Psoas muscle (tissue), 8 donors: ENCODE measurements around the gene BAIAP3. TPM values are rescaled to one million over a fixed set of nuclear protein-coding genes. Genes with fewer than 3 reads are reported as not detected.
A peak's percentile ranks its signal among the peaks of the same experiment; 100 is the strongest.

ENCODE experiments used
- ATAC-seq, 4 donors: fragments of 200-7000 bp; cut with Tn5 transposase; one replicate each; pipeline ENCODE4 v1.9.1; 2020; ENCODE audit warnings: moderate library complexity in 3 of 4, mild to moderate bottlenecking in 2 of 4
- DNase-seq, 2 donors: peaks; one replicate each; pipeline ENCODE4 v3.0.0-alpha.2; 2020
- H3K27ac ChIP-seq: fragments of 200-600 bp; one replicate; pipeline ENCODE4 v1.8.0; 2022
- H3K27me3 ChIP-seq, 3 donors: fragments of 200-600 bp in 1 of 3; one replicate each; pipeline versions ENCODE4 v1.6.1 to v1.8.0; 2013 to 2022; ENCODE audit warnings: low read length in 2 of 3, mild to moderate bottlenecking in 2 of 3, moderate library complexity in 1 of 3; ENCODE audit not compliant: insufficient read depth in 3 of 3
- H3K36me3 ChIP-seq, 2 donors: fragments of 200-600 bp in 1 of 2; one replicate each; pipeline versions ENCODE4 v1.6.1 to v1.8.0; 2013 to 2022; ENCODE audit warnings: low read depth in 1 of 2, mild to moderate bottlenecking in 1 of 2, moderate library complexity in 1 of 2; ENCODE audit not compliant: insufficient read depth in 1 of 2
- H3K4me1 ChIP-seq: fragments of 200-600 bp; one replicate; pipeline ENCODE4 v1.8.0; 2022
- H3K4me3 ChIP-seq: fragments of 200-600 bp; one replicate; pipeline ENCODE4 v1.8.0; 2022; ENCODE audit warnings: mild to moderate bottlenecking
- H3K9me3 ChIP-seq: fragments of 200-600 bp; one replicate; pipeline ENCODE4 v1.8.0; 2022
- WGBS, 3 donors: extraction: QIAGEN DNeasy Blood & Tissue Kit; methylation state at CpG; one replicate each; pipeline versions ENCODE4 v1.1.6 to v1.1.7; 2013; 5-methylcytosine and 5-hydroxymethylcytosine counted together
- intact Hi-C, 2 donors: fragments of 100-400 bp; cut with DNase I; formaldehyde crosslinking; loops; one replicate each; pipeline versions ENCODE4 v1.11.0 to v1.14.2; 2022
- polyA plus RNA-seq, 3 donors: library from polyadenylated mRNA; stranded (reverse); fragments of 200-250 nt; gene quantifications; one replicate each; pipeline ENCODE4 v1.2.3, GENCODE V29; 2013
- total RNA-seq, 4 donors: library from RNA; stranded (reverse); fragmentation: NEBNext Ultra II Directional in 2 of 4; extraction: Animal tissue kit (Norgen Biotek cat#: 25700) in 2 of 4; gene quantifications; one replicate each; pipeline versions ENCODE4 v1.2.1 to v1.2.4, GENCODE V29; 2021 to 2023
- TF ChIP-seq, protein P1 (sequence below): fragments of 200-600 bp; IDR thresholded peaks from one replicate; pipeline ENCODE4 v1.8.0; 2022; ENCODE audit warnings: antibody characterized with exemption
- donor health status: healthy with polysubstance abuse.
- donor health status: DM: no; HTN: no; CAD: no; lungs with moderate emphysema.
- donor health status: Bipolar disorder and iron deficiency.
- donor health status: healthy.
- donor health status: DM: yes; HTN: yes; CAD: no.
- donor health status: DM: no; HTN: no; CAD: no.
- donor health status: DM: no; HTN: no; CAD: no.
- donor health status: DM: yes; HTN: yes; CAD: no.

The BAIAP3 gene
- total and polyA plus RNA-seq, 7 donors, result 0.38 to 3.5 (median 1.1) TPM

DNA sequence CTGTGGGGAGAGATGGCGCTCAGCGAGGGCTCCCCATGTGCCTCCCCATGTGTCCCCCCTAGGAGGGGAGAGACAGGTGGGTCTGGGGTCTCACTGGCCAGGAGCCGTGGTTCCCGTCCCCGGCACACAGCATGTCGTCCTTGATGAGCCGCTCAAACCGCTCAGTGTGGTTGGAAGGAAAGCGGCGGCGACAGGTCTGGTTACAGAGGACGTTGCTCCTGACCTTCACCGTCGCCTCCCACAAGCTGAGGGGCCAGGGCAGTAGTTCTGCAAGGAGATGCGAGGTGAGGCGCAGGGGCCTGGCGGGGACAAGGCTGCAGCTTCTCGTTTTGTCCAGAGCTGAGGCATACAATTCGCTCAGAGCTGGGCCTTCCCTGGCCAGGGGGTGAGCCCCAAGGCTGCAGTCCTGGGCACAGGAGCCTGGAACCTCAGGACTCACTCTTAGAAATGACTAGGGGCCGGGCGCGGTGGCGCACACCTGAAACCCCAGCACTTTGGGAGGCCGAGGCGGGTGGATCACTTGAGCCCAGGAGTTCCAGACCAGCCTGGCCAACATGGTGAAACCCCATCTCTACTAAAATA is 46.8 kb upstream of the BAIAP3 start:
- H3K4me1 ChIP-seq, result no peaks in the 10 kb centered on the region
- no peaks in the 10 kb centered on the region for H3K36me3 ChIP-seq
- ATAC-seq, result no peak
- no peak for DNase-seq
- intact Hi-C loops, result no loop called here
- no peak overlapping the region for H3K4me3 ChIP-seq
- no peak overlapping the region for H3K27ac ChIP-seq
- 75 to 82% (median 78%) methylated on average over 25 of the region's 25 CpGs for WGBS, 3 donors
- peaks cover 0 to 83% (median 31%) of the 10 kb centered on the region in 3 donors for H3K27me3 ChIP-seq
- TF ChIP-seq, protein P1, sequence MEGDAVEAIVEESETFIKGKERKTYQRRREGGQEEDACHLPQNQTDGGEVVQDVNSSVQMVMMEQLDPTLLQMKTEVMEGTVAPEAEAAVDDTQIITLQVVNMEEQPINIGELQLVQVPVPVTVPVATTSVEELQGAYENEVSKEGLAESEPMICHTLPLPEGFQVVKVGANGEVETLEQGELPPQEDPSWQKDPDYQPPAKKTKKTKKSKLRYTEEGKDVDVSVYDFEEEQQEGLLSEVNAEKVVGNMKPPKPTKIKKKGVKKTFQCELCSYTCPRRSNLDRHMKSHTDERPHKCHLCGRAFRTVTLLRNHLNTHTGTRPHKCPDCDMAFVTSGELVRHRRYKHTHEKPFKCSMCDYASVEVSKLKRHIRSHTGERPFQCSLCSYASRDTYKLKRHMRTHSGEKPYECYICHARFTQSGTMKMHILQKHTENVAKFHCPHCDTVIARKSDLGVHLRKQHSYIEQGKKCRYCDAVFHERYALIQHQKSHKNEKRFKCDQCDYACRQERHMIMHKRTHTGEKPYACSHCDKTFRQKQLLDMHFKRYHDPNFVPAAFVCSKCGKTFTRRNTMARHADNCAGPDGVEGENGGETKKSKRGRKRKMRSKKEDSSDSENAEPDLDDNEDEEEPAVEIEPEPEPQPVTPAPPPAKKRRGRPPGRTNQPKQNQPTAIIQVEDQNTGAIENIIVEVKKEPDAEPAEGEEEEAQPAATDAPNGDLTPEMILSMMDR, result no peak
- H3K9me3 ChIP-seq, result no peaks in the 10 kb centered on the region

DNA sequence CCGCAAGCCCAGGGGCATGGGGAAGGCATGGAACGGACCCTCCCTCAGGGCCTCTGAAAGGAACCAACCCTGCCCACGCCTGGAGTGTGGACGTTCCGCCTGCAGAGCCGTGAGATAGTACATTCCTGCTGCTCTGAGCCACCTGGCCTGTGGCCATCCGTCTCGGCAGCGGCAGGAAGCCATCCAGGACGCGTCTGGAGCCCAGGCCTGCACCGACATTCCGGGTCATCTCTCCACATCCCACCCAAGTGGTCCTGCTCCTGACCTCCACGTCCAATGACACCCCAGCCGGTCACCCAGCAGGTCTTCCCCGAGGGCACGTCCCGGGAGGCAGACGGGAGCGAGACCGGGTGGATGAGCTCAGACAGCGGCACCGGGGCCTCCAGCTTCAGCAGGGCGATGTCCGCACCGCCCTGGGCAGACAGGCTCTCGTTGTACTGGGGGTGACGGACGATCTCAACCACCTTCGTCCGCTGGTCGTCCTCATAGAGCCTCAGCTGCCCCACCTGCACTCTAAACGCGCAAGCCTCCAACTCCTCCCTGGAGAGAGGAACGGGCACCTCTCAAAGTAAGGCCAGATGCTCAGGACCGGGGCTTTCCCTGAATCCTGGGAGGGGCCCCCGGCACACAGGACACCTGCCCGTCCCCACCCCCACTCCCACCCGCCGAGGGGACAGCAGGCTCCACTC is 45.3 kb upstream of the BAIAP3 start:
- Histone ChIP-seq H3K27ac (no peak overlapping the region), H3K4me3 (no peak overlapping the region), H3K27me3 (peaks cover 0 to 75% (median 33%) of the 10 kb centered on the region in 3 donors), H3K4me1 (no peaks in the 10 kb centered on the region), H3K9me3 (no peaks in the 10 kb centered on the region), H3K36me3 (no peaks in the 10 kb centered on the region)
- DNase-seq (no peak), ATAC-seq (peak in 1 of 4 donors; percentile 28)
- TF ChIP-seq, protein P1, result no peak
- WGBS, 3 donors, result 23 to 33% (median 31%) methylated on average over 35 to 40 of the region's 40 CpGs
- intact Hi-C loops, result no loop called here

DNA sequence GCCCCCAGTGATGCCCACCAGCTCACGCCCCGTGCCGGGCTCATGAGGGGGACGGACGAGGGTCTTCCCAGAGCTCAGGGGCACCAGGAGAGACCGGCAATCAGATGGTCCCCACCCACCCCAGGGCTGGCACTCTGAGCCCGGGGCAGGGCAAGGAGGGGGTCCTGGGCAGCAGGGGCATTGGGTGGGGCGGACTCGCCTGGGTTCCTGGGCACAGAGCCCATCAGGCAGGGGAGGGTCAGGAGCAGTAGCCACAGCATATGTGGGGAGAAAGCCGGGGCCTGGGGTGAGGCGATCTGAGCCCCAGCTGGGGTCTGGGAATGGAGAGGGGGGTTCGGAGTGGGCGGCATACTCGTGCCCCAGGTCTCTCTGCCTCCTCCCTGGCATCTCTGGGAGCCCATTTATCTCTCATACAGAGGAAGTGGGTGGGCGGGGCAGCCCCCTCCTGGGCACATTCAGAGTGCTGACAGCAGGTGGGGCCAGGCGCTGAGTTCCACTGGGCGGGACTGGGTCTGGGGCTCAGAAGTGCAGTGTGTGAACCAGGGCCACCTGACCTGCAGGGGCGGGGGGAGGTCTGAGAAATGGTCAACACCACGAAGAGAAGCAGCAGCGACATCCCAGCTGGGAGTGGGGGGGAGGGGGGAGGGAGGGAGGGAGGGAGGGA is 44.5 kb upstream of the BAIAP3 start:
- TF ChIP-seq, protein P1, result no peak
- Histone ChIP-seq H3K27ac (no peak overlapping the region), H3K4me1 (no peaks in the 10 kb centered on the region), H3K4me3 (no peak overlapping the region), H3K36me3 (no peaks in the 10 kb centered on the region), H3K27me3 (peaks cover 0 to 76% (median 30%) of the 10 kb centered on the region in 3 donors), H3K9me3 (no peaks in the 10 kb centered on the region)
- WGBS, 3 donors, result 19 to 31% (median 22%) methylated on average over 16 to 20 of the region's 20 CpGs
- ATAC-seq, result no peak
- intact Hi-C loops, result no loop called here
- DNase-seq, result no peak

DNA sequence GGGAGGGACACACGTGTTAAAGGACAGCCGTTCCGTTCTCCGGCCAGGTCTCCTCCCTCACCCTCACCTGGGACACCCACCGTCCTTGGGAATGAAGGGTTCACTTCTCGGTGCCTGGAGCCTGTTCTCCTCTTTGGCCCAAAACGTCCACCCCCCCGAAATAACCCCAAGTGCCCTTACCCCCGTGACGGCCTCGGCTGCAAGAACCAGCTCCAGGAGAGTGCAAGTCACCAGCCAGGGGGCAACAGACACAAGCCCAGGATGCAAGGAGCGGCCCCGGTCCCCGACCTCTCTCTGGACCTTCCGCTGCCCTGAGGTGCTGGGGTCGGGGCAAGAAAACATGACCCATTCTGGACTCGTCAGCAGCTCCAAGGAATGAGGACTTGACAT is 44.0 kb upstream of the BAIAP3 start:
- DNase-seq (no peak), ATAC-seq (no peak)
- no peaks in the 10 kb centered on the region for H3K36me3 ChIP-seq
- intact Hi-C loops, result no loop called here
- TF ChIP-seq, protein P1, result no peak
- no peak overlapping the region for H3K27ac ChIP-seq
- no peak overlapping the region for H3K4me3 ChIP-seq
- no peaks in the 10 kb centered on the region for H3K9me3 ChIP-seq
- no peaks in the 10 kb centered on the region for H3K4me1 ChIP-seq
- peaks cover 0 to 75% (median 32%) of the 10 kb centered on the region in 3 donors for H3K27me3 ChIP-seq
- 6 to 9% (median 8%) methylated on average over 15 to 17 of the region's 17 CpGs for WGBS, 3 donors
